GM12878 (cell line): ENCODE measurements around the gene AGAP2. TPM values are rescaled to one million over a fixed set of nuclear protein-coding genes. Genes with fewer than 3 reads are reported as not detected.

Experiments
- EGR1 ChIP-seq, 2 experiments: IDR thresholded peaks; 1 replicate in 1 of 2; 2 replicates in 1 of 2; pipeline ENCODE4 v1.6.1; 2011 to 2012; ENCODE audit warnings: low read depth in 2 of 2, low read length in 2 of 2, borderline replicate concordance in 1 of 2, mild to moderate bottlenecking in 1 of 2, moderate library complexity in 1 of 2
- YY1 ChIP-seq: IDR thresholded peaks from 2 replicates; pipeline ENCODE4 v1.6.1; 2011; ENCODE audit warnings: low read depth, mild to moderate bottlenecking, low read length
- polyA plus RNA-seq, 11 experiments: library from polyadenylated mRNA; depleted of rRNA in 4 of 11; unstranded in 6 of 11; stranded (reverse) in 5 of 11; fragments of >200 nt; fragmentation: Nextera tagmentation in 4 of 11; fragmentation: Illumina TruSeq in 1 of 11; extraction: Ambion mirVana in 4 of 11; extraction: Trizol in 1 of 11; gene quantifications; 1 replicate in 1 of 11; 2 replicates in 10 of 11; pipeline versions ENCODE4 v1.2.1 to v1.2.3, GENCODE V29; 2011 to 2016; ENCODE audit warnings: inconsistent platforms in 2 of 11, missing spikeins in 2 of 11, low read depth in 1 of 11
- total RNA-seq, 4 experiments: library from RNA; depleted of rRNA in 3 of 4; stranded (reverse); fragments of >200 nt in 3 of 4; fragmentation: Illumina TruSeq in 1 of 4; extraction: Trizol in 1 of 4; gene quantifications; 2 replicates each; pipeline versions ENCODE4 v1.2.1 to v1.2.3, GENCODE V29; 2013 to 2021
- TF ChIP-seq, protein P1 (sequence below): fragments of 450-650 bp; IDR thresholded peaks from 2 replicates; pipeline ENCODE4 v1.6.1; 2017; ENCODE audit warnings: mild to moderate bottlenecking, low read depth, inconsistent platforms; ENCODE audit not compliant: poor library complexity, severe bottlenecking
- TF ChIP-seq, protein P2 (sequence below): fragments of 450-650 bp; IDR thresholded peaks from 2 replicates; pipeline ENCODE4 v1.6.1; 2016; ENCODE audit warnings: mild to moderate bottlenecking
- TF ChIP-seq, protein P3 (sequence below): fragments of 450-650 bp; IDR thresholded peaks from 2 replicates; pipeline ENCODE4 v1.6.1; 2016; ENCODE audit warnings: mild to moderate bottlenecking, moderate library complexity, borderline replicate concordance

Gene AGAP2
- total and polyA plus RNA-seq, 10 of the 15 experiments (the other 5 are each of a cell fraction or from before 2014, with no cell fraction given), result 0.29 to 19.8 (median 11.0) TPM

DNA sequence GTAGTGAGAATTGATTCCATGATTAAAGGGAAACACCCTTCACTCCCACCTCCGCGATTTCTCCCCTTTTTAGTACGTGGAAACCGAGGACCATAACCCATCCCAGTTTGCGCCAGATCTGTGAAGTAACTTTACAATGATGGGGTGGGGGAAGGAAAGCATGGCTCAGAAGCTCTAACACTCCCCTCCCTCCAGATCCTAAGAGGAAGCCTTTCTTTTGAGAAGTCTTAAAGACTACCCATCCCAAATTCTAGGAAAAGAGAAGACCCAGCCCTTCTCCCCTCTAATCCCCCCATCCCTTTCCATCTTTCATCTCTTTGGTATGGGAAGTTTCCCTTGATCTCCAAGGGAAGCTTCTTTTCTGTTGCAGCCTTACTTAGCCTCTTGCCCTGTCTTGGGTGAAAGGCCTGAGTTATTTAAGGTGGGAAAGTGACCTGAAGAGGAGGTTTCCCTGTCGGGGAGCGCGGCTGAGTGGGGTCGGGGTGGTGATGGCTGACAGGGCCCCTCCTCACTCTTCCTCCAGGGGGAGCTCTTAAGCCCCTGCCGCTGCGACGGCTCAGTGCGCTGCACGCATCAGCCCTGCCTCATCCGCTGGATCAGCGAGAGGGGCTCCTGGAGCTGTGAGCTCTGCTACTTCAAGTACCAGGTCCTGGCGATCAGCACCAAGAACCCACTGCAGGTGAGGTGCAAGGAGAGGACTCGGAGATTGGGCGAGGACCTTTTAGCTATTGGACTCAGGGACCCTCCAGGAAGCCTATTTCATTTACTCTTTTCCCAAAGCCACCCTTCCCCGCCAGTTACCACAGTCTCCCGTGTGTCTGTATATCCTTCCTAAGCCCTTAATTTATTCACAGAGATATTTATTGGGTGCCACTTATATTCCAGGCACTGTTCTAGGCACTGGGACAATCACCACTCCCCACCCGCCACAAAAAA, 18.1 kb upstream of the AGAP2 start (continued):
- TF ChIP-seq, protein P1, sequence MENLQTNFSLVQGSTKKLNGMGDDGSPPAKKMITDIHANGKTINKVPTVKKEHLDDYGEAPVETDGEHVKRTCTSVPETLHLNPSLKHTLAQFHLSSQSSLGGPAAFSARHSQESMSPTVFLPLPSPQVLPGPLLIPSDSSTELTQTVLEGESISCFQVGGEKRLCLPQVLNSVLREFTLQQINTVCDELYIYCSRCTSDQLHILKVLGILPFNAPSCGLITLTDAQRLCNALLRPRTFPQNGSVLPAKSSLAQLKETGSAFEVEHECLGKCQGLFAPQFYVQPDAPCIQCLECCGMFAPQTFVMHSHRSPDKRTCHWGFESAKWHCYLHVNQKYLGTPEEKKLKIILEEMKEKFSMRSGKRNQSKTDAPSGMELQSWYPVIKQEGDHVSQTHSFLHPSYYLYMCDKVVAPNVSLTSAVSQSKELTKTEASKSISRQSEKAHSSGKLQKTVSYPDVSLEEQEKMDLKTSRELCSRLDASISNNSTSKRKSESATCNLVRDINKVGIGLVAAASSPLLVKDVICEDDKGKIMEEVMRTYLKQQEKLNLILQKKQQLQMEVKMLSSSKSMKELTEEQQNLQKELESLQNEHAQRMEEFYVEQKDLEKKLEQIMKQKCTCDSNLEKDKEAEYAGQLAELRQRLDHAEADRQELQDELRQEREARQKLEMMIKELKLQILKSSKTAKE, result no peak
- TF ChIP-seq YY1 (peak; percentile 90), EGR1 (IDR thresholded peaks at IDR 0.05; ENCODE audit: borderline replicate concordance in 1 of 2, low read depth in 2 of 2, low read length in 2 of 2) (no peak)
- TF ChIP-seq, protein P2, sequence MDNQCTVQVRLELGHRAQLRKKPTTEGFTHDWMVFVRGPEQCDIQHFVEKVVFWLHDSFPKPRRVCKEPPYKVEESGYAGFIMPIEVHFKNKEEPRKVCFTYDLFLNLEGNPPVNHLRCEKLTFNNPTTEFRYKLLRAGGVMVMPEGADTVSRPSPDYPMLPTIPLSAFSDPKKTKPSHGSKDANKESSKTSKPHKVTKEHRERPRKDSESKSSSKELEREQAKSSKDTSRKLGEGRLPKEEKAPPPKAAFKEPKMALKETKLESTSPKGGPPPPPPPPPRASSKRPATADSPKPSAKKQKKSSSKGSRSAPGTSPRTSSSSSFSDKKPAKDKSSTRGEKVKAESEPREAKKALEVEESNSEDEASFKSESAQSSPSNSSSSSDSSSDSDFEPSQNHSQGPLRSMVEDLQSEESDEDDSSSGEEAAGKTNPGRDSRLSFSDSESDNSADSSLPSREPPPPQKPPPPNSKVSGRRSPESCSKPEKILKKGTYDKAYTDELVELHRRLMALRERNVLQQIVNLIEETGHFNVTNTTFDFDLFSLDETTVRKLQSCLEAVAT, result 0 out of 2 replicates have a peak, but pooled peaks have one; percentile 18
- TF ChIP-seq, protein P3, sequence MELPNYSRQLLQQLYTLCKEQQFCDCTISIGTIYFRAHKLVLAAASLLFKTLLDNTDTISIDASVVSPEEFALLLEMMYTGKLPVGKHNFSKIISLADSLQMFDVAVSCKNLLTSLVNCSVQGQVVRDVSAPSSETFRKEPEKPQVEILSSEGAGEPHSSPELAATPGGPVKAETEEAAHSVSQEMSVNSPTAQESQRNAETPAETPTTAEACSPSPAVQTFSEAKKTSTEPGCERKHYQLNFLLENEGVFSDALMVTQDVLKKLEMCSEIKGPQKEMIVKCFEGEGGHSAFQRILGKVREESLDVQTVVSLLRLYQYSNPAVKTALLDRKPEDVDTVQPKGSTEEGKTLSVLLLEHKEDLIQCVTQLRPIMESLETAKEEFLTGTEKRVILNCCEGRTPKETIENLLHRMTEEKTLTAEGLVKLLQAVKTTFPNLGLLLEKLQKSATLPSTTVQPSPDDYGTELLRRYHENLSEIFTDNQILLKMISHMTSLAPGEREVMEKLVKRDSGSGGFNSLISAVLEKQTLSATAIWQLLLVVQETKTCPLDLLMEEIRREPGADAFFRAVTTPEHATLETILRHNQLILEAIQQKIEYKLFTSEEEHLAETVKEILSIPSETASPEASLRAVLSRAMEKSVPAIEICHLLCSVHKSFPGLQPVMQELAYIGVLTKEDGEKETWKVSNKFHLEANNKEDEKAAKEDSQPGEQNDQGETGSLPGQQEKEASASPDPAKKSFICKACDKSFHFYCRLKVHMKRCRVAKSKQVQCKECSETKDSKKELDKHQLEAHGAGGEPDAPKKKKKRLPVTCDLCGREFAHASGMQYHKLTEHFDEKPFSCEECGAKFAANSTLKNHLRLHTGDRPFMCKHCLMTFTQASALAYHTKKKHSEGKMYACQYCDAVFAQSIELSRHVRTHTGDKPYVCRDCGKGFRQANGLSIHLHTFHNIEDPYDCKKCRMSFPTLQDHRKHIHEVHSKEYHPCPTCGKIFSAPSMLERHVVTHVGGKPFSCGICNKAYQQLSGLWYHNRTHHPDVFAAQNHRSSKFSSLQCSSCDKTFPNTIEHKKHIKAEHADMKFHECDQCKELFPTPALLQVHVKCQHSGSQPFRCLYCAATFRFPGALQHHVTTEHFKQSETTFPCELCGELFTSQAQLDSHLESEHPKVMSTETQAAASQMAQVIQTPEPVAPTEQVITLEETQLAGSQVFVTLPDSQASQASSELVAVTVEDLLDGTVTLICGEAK, result no peak; the same call in 1 of the 2 replicates
